Activated naive CD8-positive, alpha-beta T cell treated with anti-CD3 and anti-CD28 coated beads, Interleukin-2, amount 50 U/mL, for 24 hours (primary cell): Measurements from ENCODE around the gene EPS8L2.

Source experiments
- ATAC-seq: fragments of 150-1000 bp; cut with Tn5 transposase; one replicate; pipeline ENCODE4 v1.10.0; 2021
- DNase-seq: peaks from one replicate; pipeline ENCODE4 v3.0.0; 2021
- H3K27ac Mint-ChIP-seq: one replicate; pipeline ENCODE4 v1.8.0; 2021; ENCODE audit warnings: mild to moderate bottlenecking, mixed read lengths
- H3K27me3 Mint-ChIP-seq: one replicate; pipeline ENCODE4 v1.8.0; 2021; ENCODE audit warnings: mixed read lengths
- H3K36me3 Mint-ChIP-seq: one replicate; pipeline ENCODE4 v1.8.0; 2021; ENCODE audit warnings: low read depth, mixed read lengths
- H3K4me1 Mint-ChIP-seq: one replicate; pipeline ENCODE4 v1.8.0; 2021; ENCODE audit warnings: mixed read lengths
- H3K4me3 Mint-ChIP-seq: one replicate; pipeline ENCODE4 v1.8.0; 2021; ENCODE audit warnings: mild to moderate bottlenecking, moderate library complexity, mixed read lengths
- H3K9me3 Mint-ChIP-seq: one replicate; pipeline ENCODE4 v1.8.0; 2021; ENCODE audit warnings: mixed read lengths

The EPS8L2 gene

DNA sequence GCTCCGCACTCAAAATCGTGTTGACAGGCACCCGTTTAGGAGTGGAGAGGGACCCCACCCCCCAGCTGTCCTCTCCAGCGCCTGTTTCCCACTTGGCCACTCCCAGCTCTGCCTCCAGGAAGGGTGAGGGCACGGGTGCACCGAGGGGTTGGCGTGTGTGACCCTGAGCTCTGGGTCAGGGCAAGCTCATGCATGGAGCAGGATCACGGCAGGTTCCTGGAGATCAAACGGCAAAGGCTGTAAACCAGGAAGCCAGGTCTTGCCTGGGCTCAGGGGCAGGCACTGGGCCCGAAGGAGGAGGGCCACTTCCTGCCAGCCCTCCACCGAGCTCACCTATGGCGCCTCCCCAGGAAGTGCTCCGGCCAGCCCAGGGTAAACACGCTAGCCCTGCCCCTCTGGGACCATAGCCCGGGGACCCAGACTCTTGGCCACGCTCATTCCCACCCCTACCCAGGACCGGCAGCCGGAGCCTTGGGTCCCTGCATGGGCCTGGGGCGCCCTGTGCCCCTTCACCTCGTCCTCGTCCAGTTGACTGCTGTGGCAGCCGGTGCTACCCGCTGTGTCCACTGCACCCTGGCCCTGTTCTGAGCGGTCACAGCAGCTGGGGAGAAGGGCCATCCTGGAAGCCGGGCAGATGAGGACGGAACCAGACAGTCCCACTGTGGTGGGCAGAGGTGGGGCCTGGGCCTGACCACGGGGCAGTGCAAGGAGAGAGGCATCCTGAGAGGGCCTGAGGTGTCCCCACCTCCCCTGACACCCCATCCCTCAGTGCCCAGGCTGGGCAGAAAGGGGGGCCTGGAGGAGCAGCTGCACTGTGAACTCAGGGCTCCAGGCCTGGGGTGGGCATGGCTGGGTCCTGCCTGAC, 1.0 kb upstream of the EPS8L2 start:
- Mint-ChIP-seq H3K9me3 (no peaks in the 10 kb centered on the region), H3K36me3 (peaks cover 2% of the 10 kb centered on the region), H3K4me1 (peaks cover 3% of the 10 kb centered on the region), H3K4me3 (no peak overlapping the region), H3K27ac (no peak overlapping the region), H3K27me3 (peaks cover 12% of the 10 kb centered on the region)
- DNase-seq (no peak), ATAC-seq (no peak)

DNA sequence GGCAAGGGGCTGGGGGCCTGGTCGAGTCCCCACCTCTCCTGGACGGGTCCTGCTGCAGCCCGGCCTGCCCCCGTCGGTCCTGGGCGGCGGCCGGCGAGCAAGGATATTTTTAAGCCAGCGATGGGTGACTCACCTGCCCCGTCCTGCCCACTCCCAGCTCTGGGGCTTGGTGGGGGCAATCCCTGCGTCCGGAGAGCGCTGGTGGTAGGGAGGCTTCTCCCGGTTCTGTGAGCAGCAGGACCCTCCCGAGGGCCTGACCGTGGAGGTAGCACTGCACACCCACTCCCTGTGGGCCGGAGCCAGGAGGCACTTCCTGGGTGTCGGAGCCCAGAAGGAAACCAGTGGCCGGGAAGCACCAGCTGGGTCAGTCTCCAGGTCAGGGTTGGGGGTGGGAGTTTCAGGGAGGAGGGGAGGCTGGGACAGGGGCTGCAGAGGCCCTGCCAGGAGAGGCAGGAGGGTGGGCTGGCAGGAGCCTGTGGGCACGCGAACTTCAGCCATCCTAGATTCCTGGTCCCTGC, 467 bp downstream of the EPS8L2 start:
- Mint-ChIP-seq H3K27me3 (peaks cover 24% of the 10 kb centered on the region), H3K36me3 (no peaks in the 10 kb centered on the region), H3K27ac (no peak overlapping the region), H3K9me3 (no peaks in the 10 kb centered on the region), H3K4me1 (peaks cover 6% of the 10 kb centered on the region), H3K4me3 (no peak overlapping the region)
- ATAC-seq (peak; percentile 8), DNase-seq (no peak)

DNA sequence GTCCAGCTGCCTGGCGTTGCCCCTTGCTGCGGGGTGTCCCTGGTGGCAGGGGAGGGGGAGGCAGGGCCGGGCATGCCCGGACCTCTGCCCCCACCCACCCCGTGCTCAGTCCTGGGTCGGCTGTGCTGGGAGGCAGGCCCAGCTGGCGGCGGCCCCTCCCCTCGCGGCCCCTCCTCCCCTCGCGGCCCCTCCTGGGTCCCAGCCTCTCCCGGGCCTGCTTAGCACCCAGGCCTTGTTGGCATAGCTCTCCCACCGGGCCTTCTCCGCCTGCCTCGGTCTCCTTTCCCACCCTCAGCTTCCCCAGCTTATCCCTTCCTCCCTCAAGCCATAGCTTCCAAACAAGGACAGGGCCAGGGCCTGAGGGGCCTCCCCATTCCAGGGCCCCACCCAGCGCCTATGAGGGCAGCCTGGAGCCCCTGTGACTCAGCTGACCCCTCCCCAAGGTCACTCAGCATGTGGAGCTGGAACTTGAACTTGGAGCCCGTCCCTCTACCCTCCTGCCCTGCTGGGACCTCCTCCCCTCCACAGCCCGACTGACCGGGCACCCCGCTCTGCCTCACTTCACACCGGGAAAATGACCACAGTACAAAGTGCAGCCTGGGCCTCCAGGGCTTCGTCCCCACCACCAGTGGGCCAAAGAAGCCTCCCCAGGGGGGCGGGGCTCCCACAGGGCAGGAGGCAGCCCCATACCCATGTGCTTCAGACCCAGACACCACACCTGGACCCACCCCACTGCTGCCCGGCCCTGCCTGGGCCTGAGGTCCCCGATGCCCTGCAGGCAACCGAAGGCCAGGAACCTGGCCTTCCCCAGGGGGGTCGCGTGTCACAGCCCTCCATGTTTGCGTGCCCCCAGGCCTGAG, 1.2 kb downstream of the EPS8L2 start:
- ATAC-seq (no peak), DNase-seq (no peak)
- Mint-ChIP-seq H3K4me3 (no peak overlapping the region), H3K9me3 (no peaks in the 10 kb centered on the region), H3K27ac (no peak overlapping the region), H3K27me3 (peaks cover 24% of the 10 kb centered on the region), H3K4me1 (peaks cover 6% of the 10 kb centered on the region), H3K36me3 (no peaks in the 10 kb centered on the region)

DNA sequence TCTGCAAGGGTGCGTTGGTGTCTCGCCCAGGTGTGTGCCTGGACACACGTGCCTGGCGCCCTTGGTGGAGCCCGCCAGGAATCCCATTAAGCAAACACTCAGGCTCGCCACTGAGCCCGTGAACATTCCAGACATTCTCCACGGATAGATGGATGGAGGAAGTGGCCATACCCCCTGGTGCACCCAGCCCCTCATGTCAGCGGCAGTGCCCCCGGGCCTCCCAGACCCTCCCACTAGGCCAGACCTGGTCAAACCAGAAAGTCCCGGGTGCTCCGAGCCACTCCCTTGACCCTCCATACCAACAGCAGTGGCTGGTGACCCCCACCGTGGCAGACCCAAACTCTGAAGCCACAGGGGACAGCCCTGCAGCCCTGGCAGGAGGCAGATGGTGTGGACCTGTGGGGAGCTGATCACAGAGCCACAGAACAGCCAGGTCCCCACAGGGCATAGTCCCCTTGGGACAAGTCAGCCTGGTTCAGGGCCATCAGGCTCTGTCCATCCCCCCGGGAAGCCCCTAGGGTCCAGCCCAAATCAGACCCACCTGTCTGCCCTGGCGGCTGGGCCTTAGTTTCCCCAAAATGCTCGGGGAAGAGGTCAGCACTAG, 1.9 kb downstream of the EPS8L2 start:
- Mint-ChIP-seq H3K4me1 (peaks cover 6% of the 10 kb centered on the region), H3K9me3 (no peaks in the 10 kb centered on the region), H3K27ac (no peak overlapping the region), H3K36me3 (no peaks in the 10 kb centered on the region), H3K4me3 (no peak overlapping the region), H3K27me3 (peaks cover 24% of the 10 kb centered on the region)
- DNase-seq, result no peak
- ATAC-seq, result no peak

DNA sequence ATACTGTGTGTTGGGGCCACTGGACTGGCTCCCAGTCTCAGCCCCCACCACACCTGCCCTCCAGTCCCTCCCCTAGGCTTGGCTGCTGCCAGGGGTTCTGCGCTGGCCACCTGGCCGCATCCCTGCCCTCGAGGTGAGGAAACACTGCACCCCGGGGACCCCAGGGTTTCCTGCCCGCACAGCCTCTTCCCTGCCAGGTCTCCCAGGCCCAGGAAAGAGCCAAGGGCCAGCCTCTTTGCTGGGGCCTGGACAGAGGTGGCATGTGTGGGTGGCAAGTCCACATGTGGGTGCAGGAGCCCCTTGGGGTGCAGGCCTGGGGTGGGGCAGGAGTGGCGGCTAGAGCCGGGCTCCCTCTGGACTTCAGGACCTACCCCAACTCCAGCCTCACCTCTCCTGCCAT, 2.5 kb downstream of the EPS8L2 start:
- H3K9me3 Mint-ChIP-seq, result no peaks in the 10 kb centered on the region
- DNase-seq (no peak), ATAC-seq (no peak)
- H3K4me1 Mint-ChIP-seq, result peaks cover 6% of the 10 kb centered on the region
- peaks cover 24% of the 10 kb centered on the region for H3K27me3 Mint-ChIP-seq
- no peak overlapping the region for H3K4me3 Mint-ChIP-seq
- no peaks in the 10 kb centered on the region for H3K36me3 Mint-ChIP-seq
- H3K27ac Mint-ChIP-seq, result no peak overlapping the region

DNA sequence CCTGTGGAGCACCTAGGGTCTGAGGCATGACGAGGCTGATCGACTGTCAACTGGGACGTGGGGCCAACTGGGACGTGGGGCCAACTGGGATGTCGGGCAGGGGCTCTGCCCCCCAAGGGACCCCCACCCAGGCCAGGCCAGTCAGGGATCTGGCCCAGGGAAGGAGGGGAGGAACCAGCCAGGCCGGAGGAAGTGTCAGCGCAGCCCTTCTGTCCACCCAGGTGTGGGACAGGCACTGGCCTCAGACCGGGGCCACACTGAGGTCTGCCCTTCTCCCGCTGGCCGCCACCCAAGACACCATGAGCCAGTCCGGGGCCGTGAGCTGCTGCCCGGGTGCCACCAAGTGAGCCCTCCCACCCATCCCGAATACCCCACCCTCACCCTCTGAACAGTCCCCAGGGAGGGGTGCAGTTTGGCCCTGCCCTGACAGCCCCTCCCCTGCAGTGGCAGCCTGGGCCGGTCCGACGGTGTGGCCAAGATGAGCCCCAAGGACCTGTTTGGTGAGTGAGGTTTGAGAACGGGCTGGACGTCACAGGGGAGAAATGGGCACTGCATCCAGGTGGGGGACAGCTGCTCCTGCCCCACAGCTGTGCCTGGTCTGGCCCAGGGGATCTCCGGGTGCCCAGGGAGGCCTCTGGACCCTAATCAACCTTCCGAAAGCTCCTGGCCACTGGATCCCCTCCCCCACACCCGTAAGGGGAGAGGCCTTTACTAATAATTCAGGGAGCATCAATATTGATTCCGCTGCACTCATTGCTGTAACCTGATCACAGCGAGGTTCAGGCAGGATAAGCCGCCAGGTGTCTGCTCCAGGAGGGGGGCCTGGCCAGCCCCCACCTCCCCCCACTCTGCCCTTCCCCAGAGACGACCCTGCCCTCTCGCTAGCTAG, 3.3 kb downstream of the EPS8L2 start:
- no peak for DNase-seq
- Mint-ChIP-seq H3K27ac (no peak overlapping the region), H3K36me3 (no peaks in the 10 kb centered on the region), H3K27me3 (peaks cover 24% of the 10 kb centered on the region), H3K9me3 (no peaks in the 10 kb centered on the region), H3K4me3 (no peak overlapping the region), H3K4me1 (peaks cover 6% of the 10 kb centered on the region)
- ATAC-seq, result no peak

DNA sequence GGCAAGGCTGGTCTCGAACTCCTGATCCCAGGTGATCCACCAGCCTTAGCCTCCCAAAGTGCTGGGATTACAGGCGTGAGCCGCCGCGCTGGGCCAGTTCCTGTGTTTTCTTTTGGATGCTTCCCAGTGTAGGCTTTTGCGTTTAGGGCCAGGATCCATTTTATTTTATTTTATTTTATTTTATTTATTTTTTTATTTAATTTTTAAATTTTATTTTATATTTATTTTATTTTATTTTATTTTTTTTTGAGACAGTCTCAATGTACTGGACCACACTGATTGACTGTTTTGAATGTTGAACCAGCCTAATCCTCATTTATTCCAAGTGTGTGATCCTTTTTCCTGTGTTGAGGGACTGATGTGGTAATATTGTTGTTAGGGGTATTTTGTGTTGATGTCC, 8.4 kb downstream of the EPS8L2 start:
- H3K4me3 Mint-ChIP-seq, result no peak overlapping the region
- no peak overlapping the region for H3K27ac Mint-ChIP-seq
- no peak for DNase-seq
- H3K27me3 Mint-ChIP-seq, result peaks cover 23% of the 10 kb centered on the region
- ATAC-seq, result no peak
- peaks cover 1% of the 10 kb centered on the region for H3K36me3 Mint-ChIP-seq
- H3K4me1 Mint-ChIP-seq, result peaks cover 2% of the 10 kb centered on the region
- H3K9me3 Mint-ChIP-seq, result no peaks in the 10 kb centered on the region

DNA sequence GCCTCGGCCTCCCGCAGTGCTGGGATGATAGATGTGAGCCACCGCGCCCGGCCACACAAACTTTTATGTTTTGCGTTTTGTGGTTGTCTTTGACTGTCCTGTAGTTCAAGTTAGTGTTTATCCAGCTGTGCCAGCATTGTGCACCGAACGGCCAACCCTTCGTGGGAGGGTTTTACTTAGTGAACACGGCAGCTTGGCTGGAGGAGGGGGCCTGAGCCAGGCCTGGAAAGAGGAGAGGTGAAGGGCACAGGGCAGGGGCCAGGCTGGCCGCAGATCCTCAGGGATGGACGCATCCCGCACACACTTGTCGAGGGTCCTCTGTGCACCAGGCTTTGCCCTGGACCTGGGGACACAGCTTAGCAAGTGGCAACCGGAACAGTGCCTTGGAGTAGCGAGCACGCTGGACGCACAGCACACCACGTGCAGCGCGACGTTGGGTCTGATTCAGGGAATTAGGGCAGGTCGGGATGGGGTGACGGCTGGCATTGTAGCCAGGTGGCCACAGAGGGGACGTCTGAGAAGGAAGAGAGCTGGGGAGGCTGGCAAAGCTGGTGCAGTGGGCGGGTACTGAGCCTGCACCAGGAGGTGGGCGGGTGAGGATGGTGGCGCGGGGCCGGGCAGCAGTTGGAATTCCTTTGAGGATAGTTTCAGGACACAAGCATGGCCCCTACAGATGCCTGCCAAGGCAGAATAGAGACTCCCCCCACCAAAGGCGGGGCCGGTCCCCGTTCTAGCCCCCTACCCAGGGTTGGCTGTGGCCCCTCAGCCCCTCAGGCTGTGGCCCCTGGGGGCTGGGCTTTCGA, 13.4 kb downstream of the EPS8L2 start:
- H3K27me3 Mint-ChIP-seq, result peaks cover 31% of the 10 kb centered on the region
- peak overlapping the region; percentile 34 for H3K4me3 Mint-ChIP-seq
- ATAC-seq (no peak), DNase-seq (no peak)
- no peak overlapping the region for H3K27ac Mint-ChIP-seq
- no peaks in the 10 kb centered on the region for H3K9me3 Mint-ChIP-seq
- peaks cover 13% of the 10 kb centered on the region for H3K4me1 Mint-ChIP-seq
- peaks cover 1% of the 10 kb centered on the region for H3K36me3 Mint-ChIP-seq

DNA sequence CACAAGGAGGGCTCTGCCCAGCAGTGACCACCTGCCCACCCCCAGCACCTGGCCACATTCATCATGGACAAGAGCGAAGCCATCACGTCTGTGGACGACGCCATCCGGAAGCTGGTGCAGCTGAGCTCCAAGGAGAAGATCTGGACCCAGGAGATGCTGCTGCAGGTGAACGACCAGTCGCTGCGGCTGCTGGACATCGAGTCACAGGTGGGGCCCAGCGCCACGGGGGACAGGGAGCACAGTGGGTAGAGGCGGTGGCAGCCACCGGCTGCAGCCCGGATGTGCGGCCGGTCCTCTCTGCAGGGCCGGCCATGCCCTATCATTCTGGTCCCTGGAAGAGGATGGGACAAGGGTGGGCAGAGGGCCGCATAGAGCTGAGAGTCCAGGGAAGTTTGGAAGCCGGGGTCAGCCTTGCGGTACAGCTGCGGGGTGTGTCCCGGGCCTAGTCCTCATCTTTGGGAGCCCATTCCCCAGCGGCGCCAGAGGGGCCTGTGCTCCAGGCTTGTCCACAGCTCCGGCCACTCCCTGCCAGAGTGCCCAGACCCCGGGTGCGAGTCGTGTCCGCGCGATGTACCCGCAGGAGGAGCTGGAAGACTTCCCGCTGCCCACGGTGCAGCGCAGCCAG, 14.1 kb downstream of the EPS8L2 start:
- Mint-ChIP-seq H3K27me3 (peaks cover 30% of the 10 kb centered on the region), H3K4me3 (no peak overlapping the region), H3K36me3 (peaks cover 1% of the 10 kb centered on the region), H3K9me3 (no peaks in the 10 kb centered on the region), H3K4me1 (peaks cover 17% of the 10 kb centered on the region), H3K27ac (no peak overlapping the region)
- no peak for DNase-seq
- no peak for ATAC-seq

DNA sequence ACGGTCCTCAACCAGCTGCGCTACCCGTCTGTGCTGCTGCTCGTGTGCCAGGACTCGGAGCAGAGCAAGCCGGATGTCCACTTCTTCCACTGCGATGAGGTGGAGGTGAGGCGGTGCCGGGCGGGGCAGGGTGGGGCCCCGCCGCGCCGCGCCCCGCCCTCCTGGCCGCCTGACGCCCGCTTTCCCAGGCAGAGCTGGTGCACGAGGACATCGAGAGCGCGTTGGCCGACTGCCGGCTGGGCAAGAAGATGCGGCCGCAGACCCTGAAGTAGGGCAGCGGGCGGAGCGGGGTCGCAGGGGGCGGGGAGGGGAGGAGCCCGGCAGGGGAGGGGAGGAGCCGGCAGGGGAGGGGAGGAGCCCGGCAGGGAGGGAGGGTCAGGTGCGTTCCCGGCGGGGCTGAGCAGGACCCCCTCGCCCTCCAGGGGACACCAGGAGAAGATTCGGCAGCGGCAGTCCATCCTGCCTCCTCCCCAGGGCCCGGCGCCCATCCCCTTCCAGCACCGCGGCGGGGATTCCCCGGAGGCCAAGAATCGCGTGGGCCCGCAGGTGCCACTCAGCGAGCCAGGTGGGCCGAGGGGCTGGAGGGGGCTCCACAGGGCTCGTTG, 14.7 kb downstream of the EPS8L2 start:
- H3K27ac Mint-ChIP-seq, result no peak overlapping the region
- ATAC-seq (peak; percentile 39), DNase-seq (peak; percentile 64)
- H3K4me3 Mint-ChIP-seq, result no peak overlapping the region
- H3K36me3 Mint-ChIP-seq, result no peaks in the 10 kb centered on the region
- peaks cover 28% of the 10 kb centered on the region for H3K27me3 Mint-ChIP-seq
- H3K4me1 Mint-ChIP-seq, result peaks cover 19% of the 10 kb centered on the region
- no peaks in the 10 kb centered on the region for H3K9me3 Mint-ChIP-seq

DNA sequence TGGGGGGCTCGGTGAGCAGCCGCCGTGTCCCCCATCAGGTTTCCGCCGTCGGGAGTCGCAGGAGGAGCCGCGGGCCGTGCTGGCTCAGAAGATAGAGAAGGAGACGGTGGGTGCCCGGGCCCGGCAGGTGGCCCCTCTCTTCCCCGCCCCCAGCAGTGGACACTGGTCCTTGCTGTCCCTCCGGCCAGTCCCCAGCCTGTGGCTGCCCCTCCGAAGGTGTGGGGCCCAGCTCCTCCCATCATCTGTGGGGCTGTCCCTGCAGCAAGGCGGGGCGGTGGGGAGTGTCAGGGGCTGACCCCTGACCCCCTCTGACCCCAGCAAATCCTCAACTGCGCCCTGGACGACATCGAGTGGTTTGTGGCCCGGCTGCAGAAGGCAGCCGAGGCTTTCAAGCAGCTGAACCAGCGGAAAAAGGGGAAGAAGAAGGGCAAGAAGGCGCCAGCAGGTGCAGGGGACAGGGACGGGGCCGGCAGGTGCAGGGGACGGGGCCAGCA, 15.3 kb downstream of the EPS8L2 start:
- DNase-seq (no peak), ATAC-seq (no peak)
- no peaks in the 10 kb centered on the region for H3K36me3 Mint-ChIP-seq
- H3K27me3 Mint-ChIP-seq, result peaks cover 28% of the 10 kb centered on the region
- peaks cover 20% of the 10 kb centered on the region for H3K4me1 Mint-ChIP-seq
- H3K9me3 Mint-ChIP-seq, result no peaks in the 10 kb centered on the region
- no peak overlapping the region for H3K4me3 Mint-ChIP-seq
- H3K27ac Mint-ChIP-seq, result no peak overlapping the region

DNA sequence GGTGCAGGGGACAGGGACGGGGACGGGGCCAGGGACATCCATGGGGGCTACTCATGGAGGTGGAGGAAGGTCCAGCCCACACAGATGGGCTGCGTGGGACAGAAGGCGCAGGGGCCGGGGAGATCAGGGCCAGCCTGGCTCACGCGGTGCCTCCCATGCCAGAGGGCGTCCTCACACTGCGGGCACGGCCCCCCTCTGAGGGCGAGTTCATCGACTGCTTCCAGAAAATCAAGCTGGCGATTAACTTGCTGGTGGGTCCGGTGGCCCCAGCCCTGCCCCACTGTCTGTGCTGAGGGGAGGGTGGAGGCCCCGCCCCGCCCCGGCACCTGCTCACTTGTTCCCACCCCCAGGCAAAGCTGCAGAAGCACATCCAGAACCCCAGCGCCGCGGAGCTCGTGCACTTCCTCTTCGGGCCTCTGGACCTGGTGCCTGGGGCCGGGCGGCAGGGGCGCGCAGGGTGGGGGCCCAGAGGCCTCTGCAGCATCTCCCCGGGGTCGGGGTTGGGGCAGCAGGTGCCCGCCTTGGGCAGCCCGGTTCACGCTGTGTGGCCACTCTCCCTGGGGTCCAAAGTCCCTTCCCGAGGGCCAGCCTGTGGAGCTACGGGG, 15.8 kb downstream of the EPS8L2 start:
- DNase-seq, result peak; percentile 56
- no peaks in the 10 kb centered on the region for H3K9me3 Mint-ChIP-seq
- no peak overlapping the region for H3K4me3 Mint-ChIP-seq

More for the DNA sequence above, 15.8 kb downstream of the EPS8L2 start:
- ATAC-seq, result peak; percentile 25
- H3K27me3 Mint-ChIP-seq, result peaks cover 28% of the 10 kb centered on the region
- H3K27ac Mint-ChIP-seq, result no peak overlapping the region
- H3K4me1 Mint-ChIP-seq, result peaks cover 22% of the 10 kb centered on the region
- H3K36me3 Mint-ChIP-seq, result no peaks in the 10 kb centered on the region
